Activated CD4-positive, alpha-beta T cell treated with anti-CD3 and anti-CD28 coated beads for 48 hours (primary cell): ENCODE results near the gene CUL1.

Experiments
- DNase-seq: peaks from one replicate; pipeline ENCODE4 v3.0.0-alpha.2; 2020

CUL1 gene

GRCh38 chr7:148721390-148721789 is 22.7 kb downstream of the CUL1 start:
- no peak for DNase-seq

GRCh38 chr7:148722340-148723165 is 23.9 kb downstream of the CUL1 start:
- no peak for DNase-seq

GRCh38 chr7:148723166-148723559 is 24.5 kb downstream of the CUL1 start:
- no peak for DNase-seq

GRCh38 chr7:148723846-148724245 is 25.1 kb downstream of the CUL1 start:
- no peak for DNase-seq

GRCh38 chr7:148726385-148726784 is 27.7 kb downstream of the CUL1 start:
- no peak for DNase-seq

GRCh38 chr7:148727501-148728278 is 29.0 kb downstream of the CUL1 start:
- DNase-seq, result peak; percentile 30

GRCh38 chr7:148729984-148730733 is 31.5 kb downstream of the CUL1 start:
- no peak for DNase-seq

- no peak for DNase-seq
Observed at GRCh38 chr7:148732862-148733261, 34.2 kb downstream of the CUL1 start.

- DNase-seq, result no peak
Observed at GRCh38 chr7:148733496-148733895, 34.8 kb downstream of the CUL1 start.

- no peak for DNase-seq
Observed at GRCh38 chr7:148735141-148735540, 36.4 kb downstream of the CUL1 start.

GRCh38 chr7:148735967-148736366 is 37.3 kb downstream of the CUL1 start:
- no peak for DNase-seq

GRCh38 chr7:148738737-148739535 is 40.2 kb downstream of the CUL1 start:
- no peak for DNase-seq

- no peak for DNase-seq
Observed at GRCh38 chr7:148746135-148746534, 47.4 kb downstream of the CUL1 start.

- no peak for DNase-seq
Observed at GRCh38 chr7:148747274-148747673, 48.6 kb downstream of the CUL1 start.

- no peak for DNase-seq
Observed at GRCh38 chr7:148750442-148751355, 52.0 kb downstream of the CUL1 start.

GRCh38 chr7:148753224-148753623 is 54.5 kb downstream of the CUL1 start:
- no peak for DNase-seq

- DNase-seq, result no peak
Observed at GRCh38 chr7:148754912-148755311, 56.2 kb downstream of the CUL1 start.

GRCh38 chr7:148761499-148762278 is 63.0 kb downstream of the CUL1 start:
- DNase-seq, result no peak

GRCh38 chr7:148763622-148764021 is 64.9 kb downstream of the CUL1 start:
- DNase-seq, result no peak

- DNase-seq, result no peak
Observed at GRCh38 chr7:148770004-148770403, 71.3 kb downstream of the CUL1 start.
